SK-N-SH (cell line): ENCODE results near the gene NPR1. TPM values are rescaled to one million over a fixed set of nuclear protein-coding genes. Genes with fewer than 3 reads are reported as not detected.

ENCODE experiments used
- CTCF ChIA-PET: fragments of 300-600, 350-600 bp; formaldehyde crosslinking; extraction: SDS; loops from one replicate; lab custom pipeline; 2021; lab: Yijun Ruan, JAX
- POLR2A ChIA-PET: fragments of 350-600 bp; sonication (Branson Sonifier 250); formaldehyde crosslinking; extraction: SDS; loops from one replicate; lab custom pipeline; 2020; ENCODE audit warnings: antibody characterized with exemption, inconsistent platforms; lab: Yijun Ruan, JAX
- DNase-seq: peaks from one replicate; pipeline ENCODE4 v3.0.0; 2012
- H2AFZ ChIP-seq: fragments of 200-600 bp; sonication (generic); 2 replicates; pipeline ENCODE4 v1.8.1; 2016; ENCODE audit warnings: antibody characterized with exemption, mild to moderate bottlenecking, low read depth
- H3F3A ChIP-seq: fragments of 200-600 bp; sonication (generic); replicated peaks from 2 replicates; pipeline ENCODE3; 2016; ENCODE audit warnings: antibody characterized with exemption, mild to moderate bottlenecking; ENCODE audit not compliant: insufficient read depth
- H3K27ac ChIP-seq, 2 experiments: fragments of 200-500 bp in 1 of 2; fragments of 200-600 bp in 1 of 2; sonication (Bioruptor generic) in 1 of 2; sonication (generic), shearing (Covaris generic) in 1 of 2; 2 replicates each; pipeline versions ENCODE4 v1.5.1 to v1.6.1; 2014 to 2016; ENCODE audit warnings: low read depth in 2 of 2, inconsistent platforms in 1 of 2, low read length in 1 of 2, mild to moderate bottlenecking in 1 of 2, mixed read lengths in 1 of 2
- H3K27me3 ChIP-seq: fragments of 200-600 bp; sonication (generic), shearing (Covaris generic); 2 replicates; pipeline ENCODE4 v1.6.1; 2016; ENCODE audit warnings: mixed run types; ENCODE audit not compliant: insufficient read depth
- H3K36me3 ChIP-seq, 2 experiments: fragments of 200-500 bp in 1 of 2; fragments of 200-600 bp in 1 of 2; sonication (Bioruptor generic) in 1 of 2; sonication (generic) in 1 of 2; replicated peaks in 1 of 2; 2 replicates each; pipeline versions ENCODE3 to v1.5.1; 2014 to 2016; ENCODE audit warnings: low read length in 1 of 2, mild to moderate bottlenecking in 1 of 2; ENCODE audit not compliant: insufficient read depth in 2 of 2, control insufficient read depth in 1 of 2
- H3K4me1 ChIP-seq, 2 experiments: fragments of 200-500 bp in 1 of 2; fragments of 200-600 bp in 1 of 2; sonication (Bioruptor generic) in 1 of 2; sonication (generic), shearing (Covaris generic) in 1 of 2; 2 replicates each; pipeline versions ENCODE4 v1.5.1 to v1.6.1; 2014 to 2016; ENCODE audit warnings: low read depth in 1 of 2, low read length in 1 of 2, mixed run types in 1 of 2; ENCODE audit not compliant: insufficient read depth in 2 of 2, control insufficient read depth in 1 of 2
- H3K4me2 ChIP-seq: fragments of 200-600 bp; sonication (generic), shearing (Covaris generic); 2 replicates; pipeline ENCODE4 v1.6.1; 2017; ENCODE audit warnings: mixed run types
- H3K4me3 ChIP-seq, 2 experiments: fragments of 200-500 bp in 1 of 2; fragments of 200-600 bp in 1 of 2; sonication (Bioruptor generic) in 1 of 2; sonication (generic), shearing (Covaris generic) in 1 of 2; 2 replicates each; pipeline versions ENCODE4 v1.5.1 to v1.8.1; 2014 to 2016; ENCODE audit warnings: low read depth in 2 of 2, inconsistent platforms in 1 of 2, low read length in 1 of 2, mild to moderate bottlenecking in 1 of 2, mixed read lengths in 1 of 2, moderate library complexity in 1 of 2
- H3K79me2 ChIP-seq: fragments of 200-600 bp; sonication (generic); 2 replicates; pipeline ENCODE4 v1.8.1; 2017; ENCODE audit warnings: mild to moderate bottlenecking; ENCODE audit not compliant: insufficient read depth
- H3K9ac ChIP-seq: fragments of 200-600 bp; sonication (generic); 2 replicates; pipeline ENCODE4 v1.6.1; 2017; ENCODE audit warnings: mixed run types
- H3K9me2 ChIP-seq: fragments of 200-600 bp; sonication (generic); 2 replicates; pipeline ENCODE4 v1.6.1; 2017; ENCODE audit warnings: mixed run types
- H3K9me3 ChIP-seq: fragments of 200-600 bp; sonication (generic); 2 replicates; pipeline ENCODE4 v1.6.1; 2017; ENCODE audit warnings: mixed run types, mild to moderate bottlenecking, moderate library complexity
- H4K20me1 ChIP-seq: fragments of 200-600 bp; sonication (generic); 2 replicates; pipeline ENCODE4 v1.6.1; 2017; ENCODE audit warnings: mild to moderate bottlenecking, mixed run types; ENCODE audit not compliant: insufficient read depth
- CHD2 ChIP-seq: fragments of 150-350 bp; IDR thresholded peaks from 2 replicates; pipeline ENCODE4 v1.6.1; 2018; ENCODE audit warnings: low read length; ENCODE audit not compliant: partially characterized antibody
- CTCF ChIP-seq: fragments of 200-600 bp; sonication (generic); IDR thresholded peaks from 2 replicates; pipeline ENCODE4 v1.6.1; 2017; ENCODE audit warnings: antibody characterized with exemption, mild to moderate bottlenecking, moderate library complexity
- ELF1 ChIP-seq: IDR thresholded peaks from 2 replicates; pipeline ENCODE4 v1.4.0; 2012
- GABPA ChIP-seq: IDR thresholded peaks from 2 replicates; pipeline ENCODE4 v1.4.0; 2012; ENCODE audit warnings: low read depth, mild to moderate bottlenecking
- JUND ChIP-seq: IDR thresholded peaks from 2 replicates; pipeline ENCODE4 v1.4.0; 2012
- PBX3 ChIP-seq: IDR thresholded peaks from 2 replicates; pipeline ENCODE4; 2012
- REST ChIP-seq: IDR thresholded peaks from 2 replicates; pipeline ENCODE4 v1.6.1; 2012; ENCODE audit warnings: mild to moderate bottlenecking, low read depth, low read length, moderate library complexity
- SIN3A ChIP-seq: IDR thresholded peaks from 2 replicates; pipeline ENCODE4 v1.6.1; 2012; ENCODE audit warnings: low read depth, mild to moderate bottlenecking, low read length, moderate library complexity, borderline replicate concordance
- TAF1 ChIP-seq: IDR thresholded peaks from 2 replicates; pipeline ENCODE4 v1.6.1; 2012; ENCODE audit warnings: low read depth, mild to moderate bottlenecking, low read length, moderate library complexity, borderline replicate concordance
- ZBTB33 ChIP-seq: IDR thresholded peaks from 2 replicates; pipeline ENCODE4 v1.4.0; 2012; ENCODE audit warnings: low read depth, borderline replicate concordance
- WGBS: methylation state at CpG from one replicate; pipeline ENCODE4 v1.1.6; 2017; ENCODE audit warnings: low lambda C conversion rate; 5-methylcytosine and 5-hydroxymethylcytosine counted together
- polyA plus RNA-seq, 3 experiments: library from polyadenylated mRNA; depleted of rRNA; stranded (reverse); fragments of >200 nt; gene quantifications; 2 replicates each; pipeline ENCODE4 v1.2.3, GENCODE V29; 2012

Gene NPR1
- polyA plus RNA-seq, 1 of the 3 experiments (the other 2 are of a cell fraction): 0.12 TPM

GRCh38 chr1:153683854-153684253 lies 5.4 kb downstream of the NPR1 start:
- WGBS: 69% methylated on average over 5 of the region's 5 CpGs
- Histone ChIP-seq H3K4me2 (no peak overlapping the region), H3K79me2 (no peaks in the 10 kb centered on the region), H3K4me1 (peaks cover 0 to 7% of the 10 kb centered on the region in 2 experiments; a peak in 1 of 4 replicates), H3K36me3 (no peaks in the 10 kb centered on the region), H4K20me1 (no peaks in the 10 kb centered on the region), H3K27ac (no peak overlapping the region), H3K4me3 (no peak overlapping the region), H3F3A (no peaks in the 10 kb centered on the region), H2AFZ (no peak overlapping the region), H3K9me3 (no peaks in the 10 kb centered on the region), H3K9ac (no peak overlapping the region), H3K9me2 (no peaks in the 10 kb centered on the region), H3K27me3 (peaks cover 19% of the 10 kb centered on the region)
- ChIA-PET CTCF (no interaction called here), POLR2A (no interaction called here)
- no peak for TF ChIP-seq GABPA
- TF ChIP-seq JUND: no peak
- no peak for TF ChIP-seq ZBTB33
- no peak for TF ChIP-seq PBX3
- TF ChIP-seq ELF1: no peak
- no peak for TF ChIP-seq CTCF
- no peak for TF ChIP-seq REST
- no peak for TF ChIP-seq SIN3A
- no peak for TF ChIP-seq CHD2
- no peak for TF ChIP-seq TAF1
- no peak for DNase-seq
